GM12801 (cell line): ENCODE measurements around the gene WDR36.

Experiments used
- TF ChIP-seq, protein P1 (sequence below): IDR thresholded peaks from one replicate; pipeline ENCODE4 v1.5.1; 2011; ENCODE audit warnings: control low read depth; ENCODE audit not compliant: insufficient read length; ENCODE audit errors: extremely low read depth

Gene WDR36

DNA sequence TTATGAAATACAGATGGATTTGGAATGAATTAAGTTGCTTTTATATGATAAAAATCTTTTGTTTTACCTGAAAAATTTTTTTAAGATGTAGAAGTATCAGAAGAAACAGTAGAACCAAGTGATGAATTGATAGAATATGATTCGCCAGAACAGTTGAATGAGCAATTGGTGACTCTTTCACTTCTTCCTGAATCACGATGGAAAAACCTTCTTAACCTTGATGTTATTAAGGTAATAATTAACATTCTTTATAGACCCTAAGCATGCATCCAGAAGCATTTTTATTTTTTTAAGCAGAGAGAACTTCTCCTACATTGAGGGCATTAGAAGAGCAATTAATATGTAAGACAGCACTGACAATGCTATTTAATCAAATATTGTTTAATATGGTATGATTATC lies 28.8 kb downstream of the WDR36 start:
- TF ChIP-seq, protein P1, sequence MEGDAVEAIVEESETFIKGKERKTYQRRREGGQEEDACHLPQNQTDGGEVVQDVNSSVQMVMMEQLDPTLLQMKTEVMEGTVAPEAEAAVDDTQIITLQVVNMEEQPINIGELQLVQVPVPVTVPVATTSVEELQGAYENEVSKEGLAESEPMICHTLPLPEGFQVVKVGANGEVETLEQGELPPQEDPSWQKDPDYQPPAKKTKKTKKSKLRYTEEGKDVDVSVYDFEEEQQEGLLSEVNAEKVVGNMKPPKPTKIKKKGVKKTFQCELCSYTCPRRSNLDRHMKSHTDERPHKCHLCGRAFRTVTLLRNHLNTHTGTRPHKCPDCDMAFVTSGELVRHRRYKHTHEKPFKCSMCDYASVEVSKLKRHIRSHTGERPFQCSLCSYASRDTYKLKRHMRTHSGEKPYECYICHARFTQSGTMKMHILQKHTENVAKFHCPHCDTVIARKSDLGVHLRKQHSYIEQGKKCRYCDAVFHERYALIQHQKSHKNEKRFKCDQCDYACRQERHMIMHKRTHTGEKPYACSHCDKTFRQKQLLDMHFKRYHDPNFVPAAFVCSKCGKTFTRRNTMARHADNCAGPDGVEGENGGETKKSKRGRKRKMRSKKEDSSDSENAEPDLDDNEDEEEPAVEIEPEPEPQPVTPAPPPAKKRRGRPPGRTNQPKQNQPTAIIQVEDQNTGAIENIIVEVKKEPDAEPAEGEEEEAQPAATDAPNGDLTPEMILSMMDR: no peak

DNA sequence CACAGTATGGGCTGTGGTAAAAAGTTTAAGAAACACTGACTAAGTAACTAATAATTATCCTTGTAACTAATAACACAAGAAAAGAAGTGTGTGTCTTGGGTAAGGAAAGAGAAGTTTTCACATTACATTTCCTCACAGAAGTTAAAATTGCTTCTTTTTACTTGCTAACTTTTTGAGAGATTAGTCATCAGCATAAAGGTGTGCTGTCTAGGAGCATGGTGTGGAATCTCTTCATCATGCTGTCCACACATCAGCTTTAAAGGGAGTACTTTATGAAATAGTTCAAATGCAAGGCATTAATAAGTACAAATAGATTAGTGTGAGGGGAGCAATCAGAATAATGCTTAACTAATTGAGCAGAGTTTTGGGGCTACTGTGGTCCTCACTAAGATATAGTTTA lies 29.8 kb downstream of the WDR36 start:
- TF ChIP-seq, protein P1: no peak

DNA sequence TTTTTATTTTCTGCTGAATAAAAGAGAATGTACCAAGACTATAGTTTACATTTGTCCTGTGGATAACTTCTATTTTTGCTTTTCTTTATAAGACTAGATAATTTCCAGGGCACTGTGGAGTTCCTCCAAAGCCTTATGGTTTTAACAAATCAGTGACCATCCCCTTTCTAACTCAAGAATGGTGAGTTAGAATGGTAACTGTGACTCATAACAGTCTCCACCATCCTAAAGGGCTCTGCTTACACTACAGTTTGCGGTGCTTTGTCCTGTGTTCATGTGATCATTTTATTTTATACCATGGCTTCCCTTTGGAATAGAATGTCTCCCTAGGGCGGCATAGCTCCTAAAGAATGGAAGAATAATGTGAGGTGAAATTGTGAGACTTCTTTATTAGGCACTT lies 30.2 kb downstream of the WDR36 start:
- TF ChIP-seq, protein P1: no peak

DNA sequence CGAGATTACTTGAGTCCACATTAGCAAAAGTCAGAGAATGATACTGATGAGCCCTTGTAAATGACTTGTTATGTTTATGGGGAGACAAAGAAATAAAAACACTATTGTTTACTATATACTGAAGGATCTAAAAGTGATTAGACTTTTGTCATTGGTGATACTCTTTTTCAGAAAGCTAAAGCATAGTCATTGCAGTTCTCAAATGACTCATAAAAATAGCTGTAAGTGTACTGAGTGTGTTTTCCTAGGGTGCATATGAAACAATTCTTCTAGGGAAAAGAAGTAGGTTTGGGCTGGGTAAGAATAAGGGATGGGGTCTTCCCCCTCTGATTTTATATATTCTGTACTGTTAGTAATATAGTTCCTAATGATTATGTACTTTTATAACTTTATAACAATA lies 32.6 kb downstream of the WDR36 start:
- TF ChIP-seq, protein P1: no peak

DNA sequence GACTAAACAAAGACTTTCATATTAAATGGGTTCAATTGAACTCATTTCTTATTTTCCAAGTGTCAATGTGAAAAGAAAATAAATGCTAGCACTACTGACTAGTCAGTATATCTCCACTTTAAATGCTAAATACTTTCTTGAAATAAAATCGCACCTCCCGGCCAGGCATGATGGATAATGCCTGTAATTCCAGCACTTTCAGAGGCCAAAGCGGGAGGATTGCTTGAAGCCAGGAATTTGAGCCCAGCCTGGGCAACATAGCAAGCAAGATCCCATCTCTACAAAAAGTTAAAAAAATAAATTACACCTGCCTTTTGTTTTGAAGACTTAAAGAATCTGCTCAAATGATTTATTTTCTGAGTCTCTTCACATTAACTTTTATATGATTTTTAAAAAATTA lies 34.7 kb downstream of the WDR36 start:
- TF ChIP-seq, protein P1: no peak

DNA sequence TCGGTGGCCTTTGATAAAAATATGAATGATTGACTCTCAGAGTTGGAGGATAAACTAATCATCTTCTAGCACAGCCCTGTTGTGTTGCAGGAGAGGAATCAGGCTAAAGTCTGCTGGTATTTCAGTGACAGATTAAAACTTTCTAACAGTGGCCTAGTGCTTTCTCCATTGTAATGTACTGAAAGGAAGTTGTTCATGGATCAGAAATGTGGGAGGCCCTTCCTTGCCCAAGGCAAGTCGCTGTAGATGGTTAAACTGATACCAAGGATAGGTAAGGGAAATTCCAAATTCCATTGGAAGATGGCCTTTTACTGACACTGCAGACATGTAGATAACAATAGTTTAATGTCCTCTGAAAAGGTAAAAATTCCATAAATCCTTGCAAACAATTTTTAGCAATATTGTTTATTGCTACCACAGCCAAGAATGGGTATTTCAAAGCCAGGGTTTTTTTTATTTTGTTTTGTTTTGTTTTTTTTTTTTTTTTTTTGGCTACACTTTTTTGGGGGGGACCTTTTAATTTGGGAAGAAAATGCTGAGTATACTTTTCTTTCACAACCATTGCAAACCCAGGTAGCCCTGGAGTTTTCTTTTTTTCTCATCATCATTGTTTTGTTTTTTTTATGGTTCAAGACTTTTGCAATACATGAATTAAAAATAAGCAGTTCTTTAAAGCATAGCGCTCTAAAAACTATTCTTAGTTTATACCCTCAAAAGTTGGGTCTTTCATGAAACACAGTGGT lies 35.5 kb downstream of the WDR36 start:
- TF ChIP-seq, protein P1: no peak

DNA sequence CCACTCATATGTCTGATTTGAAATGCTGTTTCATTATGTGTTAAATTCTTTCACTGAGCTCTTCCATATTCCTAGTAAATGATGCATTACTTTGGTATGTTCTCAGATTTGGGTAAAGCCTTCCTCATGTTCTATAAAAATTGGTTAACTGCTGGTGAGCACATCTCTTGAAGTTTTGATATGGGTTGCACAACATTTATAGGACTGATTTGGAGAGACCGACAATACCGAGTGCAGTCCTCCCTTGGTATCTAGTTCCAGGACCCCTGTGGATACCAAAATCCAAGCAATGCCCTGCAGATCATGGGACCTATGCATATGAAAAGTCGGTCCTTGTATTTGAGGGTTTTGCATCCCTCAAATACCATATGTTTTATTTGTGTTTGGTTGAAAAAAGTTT lies 37.8 kb downstream of the WDR36 start:
- TF ChIP-seq, protein P1: no peak
